GM23338 (cell line): ENCODE results near the gene SFI1. TPM values are rescaled to one million over a fixed set of nuclear protein-coding genes. Genes with fewer than 3 reads are reported as not detected.

Experiments used
- ATAC-seq: fragments of 200-7000 bp; cut with Tn5 transposase; 3 replicates; pipeline ENCODE4 v1.9.1; 2020
- DNase-seq: peaks from one replicate; pipeline ENCODE4 v3.0.0-alpha.2; 2015; ENCODE audit warnings: low spot score
- H2AFZ ChIP-seq: fragments of 200-600 bp; sonication (generic); 2 replicates; pipeline ENCODE4 v1.8.0; 2016; ENCODE audit warnings: antibody characterized with exemption, mild to moderate bottlenecking, moderate library complexity
- H3F3A ChIP-seq: fragments of 200-600 bp; sonication (generic); replicated peaks from 2 replicates; pipeline ENCODE4 v1.8.0; 2017; ENCODE audit warnings: antibody characterized with exemption, mixed run types, low read depth
- H3K27ac ChIP-seq: fragments of 200-600 bp; sonication (generic); 2 replicates; pipeline ENCODE4 v1.6.1; 2016; ENCODE audit warnings: low read depth
- H3K27me3 ChIP-seq: fragments of 200-600 bp; sonication (generic); 2 replicates; pipeline ENCODE4 v1.8.0; 2016; ENCODE audit warnings: mild to moderate bottlenecking, mixed run types, moderate library complexity; ENCODE audit not compliant: insufficient read depth
- H3K36me3 ChIP-seq: fragments of 200-600 bp; sonication (generic); 2 replicates; pipeline ENCODE4 v1.8.0; 2016; ENCODE audit warnings: mild to moderate bottlenecking; ENCODE audit not compliant: insufficient read depth
- H3K4me1 ChIP-seq: fragments of 200-600 bp; sonication (generic); 2 replicates; pipeline ENCODE4 v1.8.0; 2016; ENCODE audit warnings: mild to moderate bottlenecking, moderate library complexity; ENCODE audit not compliant: insufficient read depth
- H3K4me2 ChIP-seq: fragments of 200-600 bp; sonication (generic); 2 replicates; pipeline ENCODE4 v1.7.1; 2017; ENCODE audit warnings: mixed run types
- H3K4me3 ChIP-seq: fragments of 200-600 bp; sonication (generic); 2 replicates; pipeline ENCODE4 v1.6.1; 2016; ENCODE audit warnings: mixed run types
- H3K79me2 ChIP-seq: fragments of 200-600 bp; sonication (generic); replicated peaks from 2 replicates; pipeline ENCODE4 v1.8.0; 2017; ENCODE audit warnings: mild to moderate bottlenecking; ENCODE audit not compliant: insufficient read depth
- H3K9me2 ChIP-seq: fragments of 200-600 bp; sonication (generic); 2 replicates; pipeline ENCODE4 v1.8.0; 2017; ENCODE audit not compliant: insufficient read depth
- H4K20me1 ChIP-seq: fragments of 200-600 bp; sonication (generic); replicated peaks from 2 replicates; pipeline ENCODE4 v1.8.0; 2017; ENCODE audit warnings: mild to moderate bottlenecking; ENCODE audit not compliant: insufficient read depth
- H3K27ac Mint-ChIP-seq: 2 replicates; pipeline ENCODE4 v1.8.0; 2020; ENCODE audit warnings: inconsistent platforms, mild to moderate bottlenecking, moderate library complexity, mixed read lengths
- H3K27me3 Mint-ChIP-seq: 3 replicates; pipeline ENCODE4 v1.8.0; 2022; ENCODE audit warnings: low read depth, mild to moderate bottlenecking, moderate library complexity, mixed read lengths, inconsistent platforms; ENCODE audit not compliant: insufficient read depth, poor library complexity
- H3K36me3 Mint-ChIP-seq: 3 replicates; pipeline ENCODE4 v1.8.0; 2021; ENCODE audit warnings: low read depth, mild to moderate bottlenecking, inconsistent platforms, moderate library complexity, mixed read lengths
- H3K4me1 Mint-ChIP-seq: 3 replicates; pipeline ENCODE4 v1.8.0; 2020; ENCODE audit warnings: mild to moderate bottlenecking, inconsistent platforms, mixed read lengths
- H3K4me3 Mint-ChIP-seq: 3 replicates; pipeline ENCODE4 v1.8.0; 2021; ENCODE audit warnings: moderate library complexity, mild to moderate bottlenecking, inconsistent platforms, mixed read lengths
- H3K9me3 Mint-ChIP-seq: 3 replicates; pipeline ENCODE4 v1.8.0; 2020; ENCODE audit warnings: moderate library complexity, mild to moderate bottlenecking, inconsistent platforms, mixed read lengths
- CREB1 ChIP-seq: fragments of 250-450 bp; sonication (Bioruptor Pico); IDR thresholded peaks from 2 replicates; pipeline ENCODE4 v1.5.0; 2020; ENCODE audit warnings: low read depth, mild to moderate bottlenecking, moderate library complexity
- EZH2 ChIP-seq: fragments of 200-600 bp; sonication (generic); IDR thresholded peaks from one replicate; pipeline ENCODE4 v1.8.0; 2017; ENCODE audit warnings: antibody characterized with exemption, mild to moderate bottlenecking, low read depth; ENCODE audit not compliant: unreplicated experiment
- EZH2phosphoT487 ChIP-seq: fragments of 200-600 bp; sonication (generic); IDR thresholded peaks from one replicate; pipeline ENCODE4 v1.8.1; 2018; ENCODE audit warnings: antibody characterized with exemption; ENCODE audit not compliant: unreplicated experiment
- JUNB ChIP-seq: IDR thresholded peaks from one replicate; pipeline ENCODE4 v1.6.1; 2016; ENCODE audit warnings: antibody characterized with exemption; ENCODE audit not compliant: unreplicated experiment
- STAT1 ChIP-seq: IDR thresholded peaks from one replicate; pipeline ENCODE4 v1.6.1; 2016; ENCODE audit warnings: antibody characterized with exemption; ENCODE audit not compliant: unreplicated experiment
- ZNF114 ChIP-seq: fragments of 250-450 bp; sonication (Bioruptor Pico); IDR thresholded peaks from 2 replicates; pipeline ENCODE4 v1.5.0; 2020; ENCODE audit warnings: mild to moderate bottlenecking, moderate library complexity
- ZNF331 ChIP-seq: fragments of 250-450 bp; sonication (Bioruptor Pico); IDR thresholded peaks from 2 replicates; pipeline ENCODE4 v1.5.0; 2020; ENCODE audit warnings: low read depth, mild to moderate bottlenecking, moderate library complexity
- polyA plus RNA-seq: library from polyadenylated mRNA; unstranded; fragments of >200 nt; fragmentation: Nextera tagmentation; extraction: Ambion mirVana; gene quantifications from 2 replicates; pipeline ENCODE4 v1.2.1, GENCODE V29; 2016
- total RNA-seq: library from RNA; depleted of rRNA; stranded (reverse); fragments of >200 nt; shearing (Covaris generic); gene quantifications from 2 replicates; pipeline ENCODE4 v1.2.3, GENCODE V29; 2014
- TF ChIP-seq, protein P1 (sequence below): IDR thresholded peaks from 2 replicates; pipeline ENCODE4 v1.6.1; 2016; ENCODE audit warnings: antibody characterized with exemption
- TF ChIP-seq, protein P2 (sequence below), 2 experiments: fragments of 200-600 bp in 1 of 2; sonication (generic) in 1 of 2; conservative IDR thresholded peaks; 2 replicates each; pipeline versions ENCODE4 v1.5.1 to v1.6.1; 2016 to 2017; ENCODE audit warnings: antibody characterized with exemption in 2 of 2, low read depth in 2 of 2, mild to moderate bottlenecking in 2 of 2, moderate library complexity in 1 of 2
- TF ChIP-seq, protein P3 (sequence below): fragments of 250-450 bp; sonication (Bioruptor Pico); IDR thresholded peaks from 2 replicates; pipeline ENCODE4 v1.5.0; 2020; ENCODE audit warnings: mild to moderate bottlenecking, moderate library complexity
- TF ChIP-seq, protein P4 (sequence below): IDR thresholded peaks from one replicate; pipeline ENCODE4 v1.6.1; 2018; ENCODE audit warnings: antibody characterized with exemption; ENCODE audit not compliant: unreplicated experiment

SFI1 gene
- total and polyA plus RNA-seq, 2 experiments from 2014 or later = 16.7 to 25.6 TPM

DNA sequence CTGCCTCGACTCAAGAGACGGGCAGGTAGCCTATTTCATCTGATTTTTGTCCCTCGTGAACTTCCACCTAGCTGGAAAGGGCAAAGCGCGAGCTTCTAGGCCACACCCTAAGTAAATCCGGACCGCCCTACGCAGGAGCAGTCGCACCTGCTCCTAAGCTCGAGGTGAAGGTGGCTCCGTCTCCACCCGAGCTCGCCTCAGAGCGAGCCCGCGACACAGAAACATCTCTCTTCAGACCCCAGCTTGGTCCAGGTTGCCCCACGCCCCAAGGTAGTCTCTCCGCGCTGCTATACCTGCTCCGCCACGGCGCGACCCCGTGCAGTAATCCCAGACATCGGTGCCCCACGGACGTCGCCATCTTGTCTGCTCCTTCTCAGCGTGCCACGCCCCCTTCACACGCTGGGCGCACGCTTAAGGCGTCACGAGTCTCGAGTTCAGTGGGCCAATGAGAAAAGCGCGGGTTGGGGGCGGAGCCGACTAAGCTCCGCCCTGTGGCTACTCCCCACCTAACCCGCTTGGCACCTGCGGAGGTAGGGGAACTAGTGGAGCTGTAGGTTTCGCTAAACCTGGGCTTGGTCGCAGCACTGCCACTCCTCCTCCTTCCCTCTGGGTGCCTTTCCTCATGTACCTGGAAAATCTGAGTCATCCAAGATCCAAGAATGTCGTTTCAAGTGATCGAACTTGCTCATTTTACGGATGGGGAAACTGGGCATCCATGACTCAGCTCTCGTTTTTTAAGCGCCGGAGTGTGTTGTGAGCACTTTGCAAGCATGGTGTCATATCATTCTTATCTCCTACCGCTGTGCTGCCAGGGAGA, 165.7 kb downstream of the SFI1 start, which contains the start of gene PISD (continued):
- TF ChIP-seq EZH2 = no peak

DNA sequence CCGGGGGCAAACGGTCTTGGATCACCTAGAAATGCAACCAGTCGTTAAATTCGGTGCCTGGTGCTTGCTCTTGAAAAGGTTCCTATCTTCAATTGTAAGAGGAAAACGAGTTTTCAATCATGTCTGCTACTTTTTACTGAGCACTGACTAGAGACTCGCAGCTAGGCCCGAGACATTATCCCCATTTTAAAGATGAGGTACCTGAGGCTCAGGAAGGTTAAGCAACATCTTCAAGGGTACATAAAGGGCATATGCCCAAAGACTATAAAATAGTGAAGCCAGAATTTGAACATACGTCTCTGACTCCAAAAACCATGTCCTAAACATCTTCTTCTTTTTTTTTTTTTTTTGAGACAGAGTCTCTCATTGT, 166.3 kb downstream of the SFI1 start:
- H2AFZ ChIP-seq = peak overlapping the region; percentile 4; the same call in 1 of the 2 replicates
- no peak for ATAC-seq
- peaks cover 44% of the 10 kb centered on the region for H3K79me2 ChIP-seq
- peak overlapping the region; percentile 98 for H3K4me3 ChIP-seq
- Mint-ChIP-seq H3K27me3 (peaks cover 15% of the 10 kb centered on the region), H3K4me1 (peaks cover 10% of the 10 kb centered on the region; the same call in 2 of the 3 replicates), H3K9me3 (no peaks in the 10 kb centered on the region; the same call in 2 of the 3 replicates), H3K36me3 (no peaks in the 10 kb centered on the region), H3K27ac (peak overlapping the region; percentile 98), H3K4me3 (peak overlapping the region; percentile 98)
- H3K4me2 ChIP-seq = peak overlapping the region; percentile 89
- H3K4me1 ChIP-seq = peaks cover 8% of the 10 kb centered on the region; the same call in 1 of the 2 replicates
- no peaks in the 10 kb centered on the region for H3K36me3 ChIP-seq
- DNase-seq = no peak
- no peaks in the 10 kb centered on the region for H3K9me2 ChIP-seq
- H3F3A ChIP-seq = no peaks in the 10 kb centered on the region
- H4K20me1 ChIP-seq = peaks cover 4% of the 10 kb centered on the region; the same call in 1 of the 2 replicates
- peak overlapping the region; percentile 46 for H3K27ac ChIP-seq
- no peaks in the 10 kb centered on the region for H3K27me3 ChIP-seq
- TF ChIP-seq ZNF114 (CRISPR knock-in tag) (no peak), ZNF331 (CRISPR knock-in tag) (no peak), EZH2phosphoT487 (no peak), JUNB (no peak), CREB1 (no peak), EZH2 (no peak), STAT1 (no peak)
- TF ChIP-seq, protein P1, sequence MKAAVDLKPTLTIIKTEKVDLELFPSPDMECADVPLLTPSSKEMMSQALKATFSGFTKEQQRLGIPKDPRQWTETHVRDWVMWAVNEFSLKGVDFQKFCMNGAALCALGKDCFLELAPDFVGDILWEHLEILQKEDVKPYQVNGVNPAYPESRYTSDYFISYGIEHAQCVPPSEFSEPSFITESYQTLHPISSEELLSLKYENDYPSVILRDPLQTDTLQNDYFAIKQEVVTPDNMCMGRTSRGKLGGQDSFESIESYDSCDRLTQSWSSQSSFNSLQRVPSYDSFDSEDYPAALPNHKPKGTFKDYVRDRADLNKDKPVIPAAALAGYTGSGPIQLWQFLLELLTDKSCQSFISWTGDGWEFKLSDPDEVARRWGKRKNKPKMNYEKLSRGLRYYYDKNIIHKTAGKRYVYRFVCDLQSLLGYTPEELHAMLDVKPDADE = no peak
- TF ChIP-seq, protein P2, sequence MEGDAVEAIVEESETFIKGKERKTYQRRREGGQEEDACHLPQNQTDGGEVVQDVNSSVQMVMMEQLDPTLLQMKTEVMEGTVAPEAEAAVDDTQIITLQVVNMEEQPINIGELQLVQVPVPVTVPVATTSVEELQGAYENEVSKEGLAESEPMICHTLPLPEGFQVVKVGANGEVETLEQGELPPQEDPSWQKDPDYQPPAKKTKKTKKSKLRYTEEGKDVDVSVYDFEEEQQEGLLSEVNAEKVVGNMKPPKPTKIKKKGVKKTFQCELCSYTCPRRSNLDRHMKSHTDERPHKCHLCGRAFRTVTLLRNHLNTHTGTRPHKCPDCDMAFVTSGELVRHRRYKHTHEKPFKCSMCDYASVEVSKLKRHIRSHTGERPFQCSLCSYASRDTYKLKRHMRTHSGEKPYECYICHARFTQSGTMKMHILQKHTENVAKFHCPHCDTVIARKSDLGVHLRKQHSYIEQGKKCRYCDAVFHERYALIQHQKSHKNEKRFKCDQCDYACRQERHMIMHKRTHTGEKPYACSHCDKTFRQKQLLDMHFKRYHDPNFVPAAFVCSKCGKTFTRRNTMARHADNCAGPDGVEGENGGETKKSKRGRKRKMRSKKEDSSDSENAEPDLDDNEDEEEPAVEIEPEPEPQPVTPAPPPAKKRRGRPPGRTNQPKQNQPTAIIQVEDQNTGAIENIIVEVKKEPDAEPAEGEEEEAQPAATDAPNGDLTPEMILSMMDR (conservative IDR thresholded peaks at IDR 0.05; ENCODE audit: low read depth in 2 of 2) = no peak
- TF ChIP-seq, protein P3, sequence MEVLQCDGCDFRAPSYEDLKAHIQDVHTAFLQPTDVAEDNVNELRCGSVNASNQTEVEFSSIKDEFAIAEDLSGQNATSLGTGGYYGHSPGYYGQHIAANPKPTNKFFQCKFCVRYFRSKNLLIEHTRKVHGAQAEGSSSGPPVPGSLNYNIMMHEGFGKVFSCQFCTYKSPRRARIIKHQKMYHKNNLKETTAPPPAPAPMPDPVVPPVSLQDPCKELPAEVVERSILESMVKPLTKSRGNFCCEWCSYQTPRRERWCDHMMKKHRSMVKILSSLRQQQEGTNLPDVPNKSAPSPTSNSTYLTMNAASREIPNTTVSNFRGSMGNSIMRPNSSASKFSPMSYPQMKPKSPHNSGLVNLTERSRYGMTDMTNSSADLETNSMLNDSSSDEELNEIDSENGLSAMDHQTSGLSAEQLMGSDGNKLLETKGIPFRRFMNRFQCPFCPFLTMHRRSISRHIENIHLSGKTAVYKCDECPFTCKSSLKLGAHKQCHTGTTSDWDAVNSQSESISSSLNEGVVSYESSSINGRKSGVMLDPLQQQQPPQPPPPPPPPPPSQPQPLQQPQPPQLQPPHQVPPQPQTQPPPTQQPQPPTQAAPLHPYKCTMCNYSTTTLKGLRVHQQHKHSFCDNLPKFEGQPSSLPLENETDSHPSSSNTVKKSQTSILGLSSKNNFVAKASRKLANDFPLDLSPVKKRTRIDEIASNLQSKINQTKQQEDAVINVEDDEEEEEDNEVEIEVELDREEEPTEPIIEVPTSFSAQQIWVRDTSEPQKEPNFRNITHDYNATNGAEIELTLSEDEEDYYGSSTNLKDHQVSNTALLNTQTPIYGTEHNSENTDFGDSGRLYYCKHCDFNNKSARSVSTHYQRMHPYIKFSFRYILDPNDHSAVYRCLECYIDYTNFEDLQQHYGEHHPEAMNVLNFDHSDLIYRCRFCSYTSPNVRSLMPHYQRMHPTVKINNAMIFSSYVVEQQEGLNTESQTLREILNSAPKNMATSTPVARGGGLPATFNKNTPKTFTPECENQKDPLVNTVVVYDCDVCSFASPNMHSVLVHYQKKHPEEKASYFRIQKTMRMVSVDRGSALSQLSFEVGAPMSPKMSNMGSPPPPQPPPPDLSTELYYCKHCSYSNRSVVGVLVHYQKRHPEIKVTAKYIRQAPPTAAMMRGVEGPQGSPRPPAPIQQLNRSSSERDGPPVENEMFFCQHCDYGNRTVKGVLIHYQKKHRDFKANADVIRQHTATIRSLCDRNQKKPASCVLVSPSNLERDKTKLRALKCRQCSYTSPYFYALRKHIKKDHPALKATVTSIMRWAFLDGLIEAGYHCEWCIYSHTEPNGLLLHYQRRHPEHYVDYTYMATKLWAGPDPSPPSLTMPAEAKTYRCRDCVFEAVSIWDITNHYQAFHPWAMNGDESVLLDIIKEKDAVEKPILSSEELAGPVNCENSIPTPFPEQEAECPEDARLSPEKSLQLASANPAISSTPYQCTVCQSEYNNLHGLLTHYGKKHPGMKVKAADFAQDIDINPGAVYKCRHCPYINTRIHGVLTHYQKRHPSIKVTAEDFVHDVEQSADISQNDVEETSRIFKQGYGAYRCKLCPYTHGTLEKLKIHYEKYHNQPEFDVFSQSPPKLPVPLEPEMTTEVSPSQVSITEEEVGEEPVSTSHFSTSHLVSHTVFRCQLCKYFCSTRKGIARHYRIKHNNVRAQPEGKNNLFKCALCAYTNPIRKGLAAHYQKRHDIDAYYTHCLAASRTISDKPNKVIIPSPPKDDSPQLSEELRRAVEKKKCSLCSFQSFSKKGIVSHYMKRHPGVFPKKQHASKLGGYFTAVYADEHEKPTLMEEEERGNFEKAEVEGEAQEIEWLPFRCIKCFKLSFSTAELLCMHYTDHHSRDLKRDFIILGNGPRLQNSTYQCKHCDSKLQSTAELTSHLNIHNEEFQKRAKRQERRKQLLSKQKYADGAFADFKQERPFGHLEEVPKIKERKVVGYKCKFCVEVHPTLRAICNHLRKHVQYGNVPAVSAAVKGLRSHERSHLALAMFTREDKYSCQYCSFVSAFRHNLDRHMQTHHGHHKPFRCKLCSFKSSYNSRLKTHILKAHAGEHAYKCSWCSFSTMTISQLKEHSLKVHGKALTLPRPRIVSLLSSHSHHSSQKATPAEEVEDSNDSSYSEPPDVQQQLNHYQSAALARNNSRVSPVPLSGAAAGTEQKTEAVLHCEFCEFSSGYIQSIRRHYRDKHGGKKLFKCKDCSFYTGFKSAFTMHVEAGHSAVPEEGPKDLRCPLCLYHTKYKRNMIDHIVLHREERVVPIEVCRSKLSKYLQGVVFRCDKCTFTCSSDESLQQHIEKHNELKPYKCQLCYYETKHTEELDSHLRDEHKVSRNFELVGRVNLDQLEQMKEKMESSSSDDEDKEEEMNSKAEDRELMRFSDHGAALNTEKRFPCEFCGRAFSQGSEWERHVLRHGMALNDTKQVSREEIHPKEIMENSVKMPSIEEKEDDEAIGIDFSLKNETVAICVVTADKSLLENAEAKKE (CRISPR knock-in tag) = no peak
- TF ChIP-seq, protein P4, sequence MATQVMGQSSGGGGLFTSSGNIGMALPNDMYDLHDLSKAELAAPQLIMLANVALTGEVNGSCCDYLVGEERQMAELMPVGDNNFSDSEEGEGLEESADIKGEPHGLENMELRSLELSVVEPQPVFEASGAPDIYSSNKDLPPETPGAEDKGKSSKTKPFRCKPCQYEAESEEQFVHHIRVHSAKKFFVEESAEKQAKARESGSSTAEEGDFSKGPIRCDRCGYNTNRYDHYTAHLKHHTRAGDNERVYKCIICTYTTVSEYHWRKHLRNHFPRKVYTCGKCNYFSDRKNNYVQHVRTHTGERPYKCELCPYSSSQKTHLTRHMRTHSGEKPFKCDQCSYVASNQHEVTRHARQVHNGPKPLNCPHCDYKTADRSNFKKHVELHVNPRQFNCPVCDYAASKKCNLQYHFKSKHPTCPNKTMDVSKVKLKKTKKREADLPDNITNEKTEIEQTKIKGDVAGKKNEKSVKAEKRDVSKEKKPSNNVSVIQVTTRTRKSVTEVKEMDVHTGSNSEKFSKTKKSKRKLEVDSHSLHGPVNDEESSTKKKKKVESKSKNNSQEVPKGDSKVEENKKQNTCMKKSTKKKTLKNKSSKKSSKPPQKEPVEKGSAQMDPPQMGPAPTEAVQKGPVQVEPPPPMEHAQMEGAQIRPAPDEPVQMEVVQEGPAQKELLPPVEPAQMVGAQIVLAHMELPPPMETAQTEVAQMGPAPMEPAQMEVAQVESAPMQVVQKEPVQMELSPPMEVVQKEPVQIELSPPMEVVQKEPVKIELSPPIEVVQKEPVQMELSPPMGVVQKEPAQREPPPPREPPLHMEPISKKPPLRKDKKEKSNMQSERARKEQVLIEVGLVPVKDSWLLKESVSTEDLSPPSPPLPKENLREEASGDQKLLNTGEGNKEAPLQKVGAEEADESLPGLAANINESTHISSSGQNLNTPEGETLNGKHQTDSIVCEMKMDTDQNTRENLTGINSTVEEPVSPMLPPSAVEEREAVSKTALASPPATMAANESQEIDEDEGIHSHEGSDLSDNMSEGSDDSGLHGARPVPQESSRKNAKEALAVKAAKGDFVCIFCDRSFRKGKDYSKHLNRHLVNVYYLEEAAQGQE = no peak
